Central memory CD8-positive, alpha-beta T cell (primary cell): ENCODE results near the gene MS4A15.

Experiments
- ATAC-seq: fragments of 150-1000 bp; cut with Tn5 transposase; replicated peaks from 2 replicates; pipeline ENCODE4 v1.10.0; 2022; ENCODE audit warnings: mild to moderate bottlenecking, moderate FRiP score, moderate number of reproducible peaks; ENCODE audit not compliant: poor library complexity, severe bottlenecking; ENCODE audit errors: extremely low read depth
- DNase-seq, 2 donors: peaks; one replicate each; pipeline ENCODE4 v3.0.0; 2021; ENCODE audit warnings: low spot score in 2 of 2
- H3K27ac Mint-ChIP-seq: one replicate; pipeline ENCODE4 v1.8.0; 2022; ENCODE audit warnings: low read depth, mild to moderate bottlenecking, moderate library complexity, mixed read lengths
- H3K27me3 Mint-ChIP-seq: one replicate; pipeline ENCODE4 v1.8.0; 2022; ENCODE audit warnings: mixed read lengths
- H3K36me3 Mint-ChIP-seq: one replicate; pipeline ENCODE4 v1.8.0; 2022; ENCODE audit warnings: mild to moderate bottlenecking, moderate library complexity, mixed read lengths; ENCODE audit not compliant: insufficient read depth
- H3K4me1 Mint-ChIP-seq: one replicate; pipeline ENCODE4 v1.8.0; 2022; ENCODE audit warnings: mixed read lengths
- H3K4me3 Mint-ChIP-seq: one replicate; pipeline ENCODE4 v1.8.0; 2022; ENCODE audit warnings: mild to moderate bottlenecking, moderate library complexity, mixed read lengths
- H3K9me3 Mint-ChIP-seq: one replicate; pipeline ENCODE4 v1.8.0; 2022; ENCODE audit warnings: mixed read lengths

Gene MS4A15

DNA sequence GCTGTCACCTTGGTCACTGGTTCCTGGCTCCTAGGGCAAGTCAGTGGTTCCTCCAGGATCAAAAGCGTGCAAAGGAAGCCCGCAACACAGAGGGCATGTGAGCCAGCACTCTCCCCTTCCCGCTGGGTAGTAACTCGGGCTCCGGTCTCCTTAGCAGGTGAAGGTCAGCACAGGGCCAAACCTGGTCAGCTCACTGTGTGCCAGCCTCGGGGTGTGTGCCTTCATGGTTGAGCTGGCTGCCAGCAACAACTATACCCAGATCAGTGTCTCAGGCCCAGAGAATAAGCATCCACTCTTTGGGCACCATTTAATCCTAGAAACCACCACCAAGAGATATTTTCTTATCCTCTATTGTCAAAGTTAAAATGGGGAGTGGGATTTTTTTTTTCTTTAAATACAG, 69.1 kb downstream of the MS4A15 start:
- Mint-ChIP-seq H3K27ac (no peak overlapping the region), H3K36me3 (peaks cover 7% of the 10 kb centered on the region), H3K4me3 (no peak overlapping the region), H3K27me3 (no peaks in the 10 kb centered on the region), H3K9me3 (no peaks in the 10 kb centered on the region), H3K4me1 (no peaks in the 10 kb centered on the region)
- DNase-seq = no peak
- ATAC-seq = no peak
